GM12801 (cell line): Measurements from ENCODE around the gene AGL.

Experiments used
- TF ChIP-seq, protein P1 (sequence below): IDR thresholded peaks from one replicate; pipeline ENCODE4 v1.5.1; 2011; ENCODE audit warnings: control low read depth; ENCODE audit not compliant: insufficient read length; ENCODE audit errors: extremely low read depth

The AGL gene

DNA sequence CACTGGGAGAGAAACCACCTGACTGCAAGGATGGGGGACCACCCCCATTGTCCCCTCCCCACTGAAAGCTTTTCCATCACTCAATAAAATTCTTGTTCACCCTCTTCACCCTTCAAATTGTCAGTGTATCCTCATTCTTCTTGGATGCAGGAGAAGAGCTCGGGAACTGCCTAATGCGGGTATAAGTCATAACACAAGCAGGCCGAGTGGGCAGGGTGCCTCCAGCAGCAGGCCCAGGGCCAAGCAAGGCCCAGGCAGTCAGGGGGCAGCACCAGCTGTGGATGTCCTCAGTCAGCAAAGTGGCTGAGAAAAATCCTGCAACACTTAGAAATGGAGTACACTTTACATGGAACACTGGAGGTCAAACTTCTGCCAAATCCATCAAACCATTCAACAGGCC lies 85.9 kb downstream of the AGL start:
- TF ChIP-seq, protein P1, sequence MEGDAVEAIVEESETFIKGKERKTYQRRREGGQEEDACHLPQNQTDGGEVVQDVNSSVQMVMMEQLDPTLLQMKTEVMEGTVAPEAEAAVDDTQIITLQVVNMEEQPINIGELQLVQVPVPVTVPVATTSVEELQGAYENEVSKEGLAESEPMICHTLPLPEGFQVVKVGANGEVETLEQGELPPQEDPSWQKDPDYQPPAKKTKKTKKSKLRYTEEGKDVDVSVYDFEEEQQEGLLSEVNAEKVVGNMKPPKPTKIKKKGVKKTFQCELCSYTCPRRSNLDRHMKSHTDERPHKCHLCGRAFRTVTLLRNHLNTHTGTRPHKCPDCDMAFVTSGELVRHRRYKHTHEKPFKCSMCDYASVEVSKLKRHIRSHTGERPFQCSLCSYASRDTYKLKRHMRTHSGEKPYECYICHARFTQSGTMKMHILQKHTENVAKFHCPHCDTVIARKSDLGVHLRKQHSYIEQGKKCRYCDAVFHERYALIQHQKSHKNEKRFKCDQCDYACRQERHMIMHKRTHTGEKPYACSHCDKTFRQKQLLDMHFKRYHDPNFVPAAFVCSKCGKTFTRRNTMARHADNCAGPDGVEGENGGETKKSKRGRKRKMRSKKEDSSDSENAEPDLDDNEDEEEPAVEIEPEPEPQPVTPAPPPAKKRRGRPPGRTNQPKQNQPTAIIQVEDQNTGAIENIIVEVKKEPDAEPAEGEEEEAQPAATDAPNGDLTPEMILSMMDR = no peak

- TF ChIP-seq, protein P1 = no peak
Observed at GRCh38 chr1:99942723-99943122, 92.6 kb downstream of the AGL start.

GRCh38 chr1:99943223-99943794 lies 93.1 kb downstream of the AGL start:
- TF ChIP-seq, protein P1 = no peak

GRCh38 chr1:99944192-99944591 lies 94.0 kb downstream of the AGL start:
- TF ChIP-seq, protein P1 = no peak

DNA sequence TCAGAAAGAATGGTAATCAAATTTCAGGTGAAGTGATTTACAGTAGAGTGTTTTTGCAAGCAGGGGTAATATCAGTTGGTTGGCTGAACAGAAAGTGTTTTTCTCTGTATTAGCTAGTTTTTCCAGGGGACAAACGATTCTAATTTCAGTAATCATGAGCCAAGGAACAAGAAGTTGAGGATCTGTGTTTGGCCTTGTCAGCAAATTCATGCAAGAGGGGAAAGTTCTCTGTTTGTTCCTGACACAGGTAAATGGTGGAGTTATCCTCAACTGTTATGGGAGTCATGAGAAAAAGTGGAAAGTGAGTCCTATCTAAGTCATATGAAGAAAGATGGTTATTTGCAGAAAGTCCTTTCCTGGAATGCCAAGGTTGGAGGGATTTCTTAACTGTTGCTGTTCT lies 95.0 kb downstream of the AGL start:
- TF ChIP-seq, protein P1 = no peak

GRCh38 chr1:99950486-99950885 lies 100.3 kb downstream of the AGL start:
- TF ChIP-seq, protein P1 = no peak

GRCh38 chr1:99952522-99952921 lies 102.4 kb downstream of the AGL start:
- TF ChIP-seq, protein P1 = no peak

- TF ChIP-seq, protein P1 = no peak
Observed at GRCh38 chr1:99955375-99955774, 105.2 kb downstream of the AGL start.
